CD4-positive, alpha-beta T cell treated with Interleukin-4 for 4 hours (primary cell): ENCODE data around the gene HS3ST2.
"Not testable (repeated sequence)": the region's sequence is repeated elsewhere in the genome, so short reads cannot be mapped to it uniquely, and the experiment has no call there.

Experiments
- DNase-seq: peaks from one replicate; pipeline ENCODE4 v3.0.0-alpha.2; 2020

HS3ST2 gene

DNA sequence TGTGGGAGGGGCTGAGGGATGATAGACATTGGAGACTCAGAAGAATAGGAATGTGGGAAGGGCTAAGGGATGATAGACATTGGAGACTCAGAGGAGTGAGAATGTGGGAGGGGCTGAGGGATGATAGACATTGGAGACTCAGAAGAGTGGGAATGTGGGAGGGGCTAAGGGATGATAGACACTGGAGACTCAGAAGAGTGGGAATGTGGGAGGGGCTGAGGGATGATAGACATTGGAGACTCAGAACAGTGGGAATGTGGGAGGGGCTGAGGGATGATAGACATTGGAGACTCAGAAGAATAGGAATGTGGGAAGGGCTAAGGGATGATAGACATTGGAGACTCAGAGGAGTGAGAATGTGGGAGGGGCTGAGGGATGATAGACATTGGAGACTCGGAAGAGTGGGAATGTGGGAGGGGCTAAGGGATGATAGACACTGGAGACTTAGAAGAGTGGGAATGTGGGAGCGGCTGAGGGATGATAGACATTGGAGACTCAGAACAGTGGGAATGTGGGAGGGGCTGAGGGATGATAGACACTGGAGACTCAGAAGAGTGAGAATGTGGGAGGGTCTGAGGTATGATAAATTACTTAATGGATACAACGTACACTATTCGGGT, 125.9 kb downstream of the HS3ST2 start:
- DNase-seq, result not testable (repeated sequence)

DNA sequence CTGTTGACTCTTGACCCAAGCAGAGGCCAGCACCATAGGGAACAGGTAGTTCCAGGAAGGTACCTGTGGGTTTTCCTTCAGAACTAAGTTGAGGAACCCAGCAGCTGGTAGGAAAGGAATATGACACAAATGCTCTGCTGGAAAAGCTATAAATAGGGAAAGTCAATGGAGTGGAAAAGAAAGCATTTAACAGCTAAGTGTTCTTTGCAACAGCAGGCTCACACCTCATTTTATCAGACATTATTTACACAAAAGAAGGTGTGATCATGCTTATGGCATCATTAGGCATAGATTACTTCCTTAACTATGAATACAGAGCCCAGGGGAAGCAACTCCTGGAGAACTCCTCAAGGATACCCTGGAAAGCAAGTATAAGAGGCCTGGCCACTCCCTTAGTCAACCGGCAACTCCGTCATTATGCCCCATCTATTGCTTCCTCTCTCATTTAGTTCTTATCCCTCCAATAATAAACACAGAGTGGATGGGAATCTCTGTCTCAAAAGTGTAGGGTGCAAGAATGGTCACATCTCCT, 128.1 kb downstream of the HS3ST2 start:
- DNase-seq, result no peak

DNA sequence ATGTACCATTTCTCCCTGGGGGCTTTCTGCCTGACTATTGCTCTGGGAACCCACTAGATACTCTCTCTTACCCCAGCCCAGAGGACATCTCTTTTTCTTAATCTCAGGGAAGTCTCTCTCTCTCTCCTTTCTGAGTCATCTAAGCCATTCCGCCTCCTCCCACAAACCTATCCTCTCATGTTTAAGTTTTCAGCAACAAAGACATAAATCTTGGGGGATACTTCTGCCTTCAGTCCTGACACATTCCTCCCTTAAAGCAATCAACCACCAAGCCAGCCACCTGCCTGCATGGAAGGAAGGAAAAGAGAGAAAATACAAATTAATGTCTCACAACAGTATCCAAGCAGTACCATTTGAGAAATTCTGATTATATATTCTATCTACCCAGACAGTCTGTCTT, 128.8 kb downstream of the HS3ST2 start:
- DNase-seq, result no peak

DNA sequence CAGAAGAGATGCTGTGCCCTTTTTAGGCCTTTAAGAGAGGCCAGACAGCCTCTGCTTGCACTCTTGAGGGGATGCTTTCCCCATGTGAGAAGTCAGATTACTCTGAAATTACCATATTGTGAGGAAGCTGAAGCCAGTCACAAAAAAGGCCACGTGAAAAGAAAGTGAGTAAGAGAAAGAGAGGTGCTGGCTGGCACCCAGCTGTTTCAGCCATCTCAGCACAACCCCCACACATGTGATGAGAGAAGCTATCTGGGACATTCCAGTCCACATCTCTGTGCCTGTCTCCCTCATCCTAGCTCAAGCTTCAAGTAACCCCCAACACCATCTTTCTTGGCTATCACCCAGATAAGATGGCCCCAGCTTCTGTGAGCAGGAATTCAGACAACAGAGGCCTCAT, 131.4 kb downstream of the HS3ST2 start:
- DNase-seq, result no peak

DNA sequence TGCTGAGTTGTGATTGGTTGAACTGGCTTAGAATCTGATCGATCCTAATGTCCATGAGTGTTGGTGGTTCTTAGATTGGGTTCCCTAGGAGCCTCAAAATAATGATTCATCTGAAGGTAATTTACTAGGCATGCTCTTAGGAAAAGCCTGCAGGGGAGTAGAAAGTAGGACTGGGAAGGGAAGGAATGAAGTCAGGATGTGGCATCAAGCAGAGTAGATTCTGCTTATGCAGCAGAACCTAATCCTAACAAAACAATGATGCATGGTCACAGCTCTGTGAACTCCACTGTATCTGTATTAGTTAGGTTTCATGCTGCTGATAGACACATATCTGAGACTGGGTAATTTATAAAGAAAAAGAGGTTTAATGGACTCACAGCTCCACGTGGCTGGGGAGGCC, 132.5 kb downstream of the HS3ST2 start:
- DNase-seq, result no peak

DNA sequence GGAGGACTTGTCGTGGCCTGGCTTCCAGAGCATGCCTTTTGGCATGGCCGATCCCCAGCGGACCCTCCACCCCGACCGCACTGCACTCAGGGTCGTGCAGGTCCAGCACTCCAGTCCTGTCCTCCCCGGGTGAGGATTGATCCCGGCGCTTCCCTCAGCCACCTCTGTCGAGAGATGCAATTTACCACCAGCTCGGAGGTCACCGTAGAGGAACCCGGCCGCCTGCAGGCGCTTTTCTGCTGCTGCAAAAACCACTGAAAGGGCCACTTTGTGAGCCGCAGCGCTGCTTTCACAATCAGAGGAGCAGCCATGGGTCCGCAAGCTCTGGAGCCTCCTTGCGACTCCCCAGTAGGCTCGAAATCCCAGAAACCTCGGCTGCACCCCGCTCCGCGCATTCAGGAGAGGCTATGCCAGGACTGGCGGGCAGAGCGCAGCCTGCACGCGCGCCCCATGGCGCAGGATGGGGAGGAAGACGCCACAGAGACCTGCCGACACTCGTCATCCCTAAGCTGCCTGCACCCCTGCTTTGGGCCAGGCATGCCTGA, 134.2 kb downstream of the HS3ST2 start:
- no peak for DNase-seq

DNA sequence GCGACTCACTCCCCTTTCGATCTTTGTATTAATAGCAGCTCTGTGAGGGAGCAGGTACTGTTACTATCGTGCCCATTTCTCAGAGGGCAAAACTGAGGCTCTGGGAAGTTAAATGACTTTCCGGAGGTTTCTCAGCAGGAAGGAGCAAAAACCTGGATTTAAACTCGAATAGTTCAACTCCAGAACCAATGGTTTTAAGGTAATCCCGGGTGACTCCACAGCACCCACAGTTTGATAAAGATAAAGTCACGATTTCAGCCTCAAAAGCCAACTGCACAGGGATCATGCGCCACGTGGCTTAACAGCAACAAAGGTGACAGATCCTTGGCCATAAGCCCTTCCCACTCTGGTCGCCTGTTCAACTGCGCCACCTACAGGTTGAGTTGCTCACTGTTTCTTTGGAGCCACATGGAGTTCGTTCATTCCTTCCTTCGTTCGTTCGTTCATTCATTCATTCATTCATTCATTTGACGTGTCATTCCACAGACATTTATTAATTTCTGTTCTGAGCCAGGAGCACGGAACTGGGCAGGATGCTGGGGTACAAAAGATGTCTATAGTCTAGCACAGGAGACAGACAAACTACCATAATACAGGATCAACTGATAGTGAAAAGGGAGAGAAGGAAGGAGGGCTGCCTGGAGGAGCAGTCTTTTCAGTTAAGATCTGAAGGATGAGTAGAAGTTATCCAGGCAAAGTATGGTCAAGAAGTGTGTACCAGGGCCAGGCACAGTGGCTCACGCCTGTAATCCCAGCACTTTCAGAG, 134.8 kb downstream of the HS3ST2 start:
- DNase-seq, result peak; percentile 19

DNA sequence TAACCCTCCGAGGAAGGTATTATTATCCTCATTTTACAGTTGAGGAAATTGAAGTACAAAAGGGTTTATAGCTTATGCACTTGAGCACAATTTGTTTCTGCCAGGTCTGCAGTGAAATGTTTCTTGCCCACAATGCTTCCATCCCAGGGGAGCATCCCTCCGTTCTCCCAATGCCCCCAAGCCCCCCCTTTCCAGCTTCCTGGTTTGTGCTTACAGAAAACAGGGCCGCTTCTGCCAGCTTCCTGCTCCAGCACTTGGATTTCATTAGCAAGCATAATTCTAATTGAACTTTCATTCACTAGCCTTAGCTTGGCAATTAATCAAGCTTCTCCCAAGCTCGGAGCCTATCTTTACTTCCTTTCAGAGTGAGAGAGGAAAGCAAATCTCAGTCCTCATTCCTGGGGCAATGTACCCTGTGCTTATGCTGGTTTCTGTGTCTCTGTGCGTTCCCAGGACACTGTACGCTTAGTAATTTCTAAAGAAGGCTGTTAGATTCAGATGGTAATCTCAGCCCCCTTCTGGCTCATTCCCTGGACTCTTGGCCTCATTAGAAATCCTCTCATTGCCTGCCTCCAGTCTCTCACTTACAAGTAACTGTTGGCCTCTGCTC, 141.6 kb downstream of the HS3ST2 start:
- DNase-seq, result no peak

DNA sequence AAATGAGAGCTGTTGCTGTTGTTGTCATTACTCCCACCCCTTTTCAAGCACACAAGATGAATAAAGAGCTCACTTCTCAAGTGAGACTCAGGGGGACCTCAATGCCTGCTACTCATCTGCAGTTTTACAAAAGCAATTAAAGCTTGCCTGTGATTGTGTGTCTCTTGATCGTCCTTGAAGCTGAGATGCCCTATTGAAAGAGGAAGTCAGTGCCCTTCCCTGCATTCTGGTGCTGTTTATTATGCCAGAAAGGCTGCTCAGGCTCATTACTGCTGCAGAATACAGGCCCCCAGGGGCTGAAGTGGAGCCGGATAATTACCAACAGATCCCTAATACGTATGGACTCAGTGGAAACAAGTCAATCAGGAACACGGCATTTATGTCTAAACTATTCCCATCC, 147.2 kb downstream of the HS3ST2 start:
- no peak for DNase-seq

DNA sequence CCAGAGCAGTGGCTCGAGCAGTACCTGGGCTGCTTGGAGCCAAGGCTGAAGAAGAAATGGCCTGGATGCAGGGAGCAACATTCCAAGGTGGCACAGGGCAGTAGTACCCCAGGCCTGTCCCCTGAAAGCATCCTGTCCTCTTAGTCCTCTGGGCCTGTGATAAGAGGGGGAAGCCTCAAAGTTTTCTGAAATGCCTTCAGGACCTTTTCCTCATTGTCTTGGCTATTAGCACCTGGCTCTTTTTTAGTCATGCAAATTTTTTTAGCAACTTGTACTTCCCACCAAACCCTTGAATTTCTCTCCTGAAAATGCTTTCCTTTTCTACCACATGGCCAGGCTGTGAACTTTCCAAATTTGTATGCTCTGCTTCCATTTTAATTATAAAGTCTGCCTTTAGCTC, 148.9 kb downstream of the HS3ST2 start:
- no peak for DNase-seq
